HEK293T (cell line): Measurements from ENCODE around the gene MARS1.
A peak's percentile ranks its signal among the peaks of the same experiment; 100 is the strongest.

Experiments
- CTCF ChIA-PET: fragments of 350-600 bp; formaldehyde crosslinking; extraction: SDS; loops from one replicate; lab custom pipeline; 2021; ENCODE audit warnings: antibody characterized with exemption, inconsistent platforms; lab: Yijun Ruan, JAX
- POLR2A ChIA-PET: fragments of 350-600 bp; formaldehyde crosslinking; extraction: SDS; loops from one replicate; lab custom pipeline; 2020; ENCODE audit warnings: antibody characterized with exemption, inconsistent platforms; lab: Yijun Ruan, JAX
- DNase-seq: peaks from one replicate; pipeline ENCODE4 v3.0.0; 2012; ENCODE audit warnings: mixed read lengths; ENCODE audit errors: extremely low spot score
- ARNT ChIP-seq: fragments of 450-650 bp; IDR thresholded peaks from 2 replicates; pipeline ENCODE4 v1.6.1; 2017; ENCODE audit warnings: mild to moderate bottlenecking
- BHLHE40 ChIP-seq: fragments of 450-650 bp; IDR thresholded peaks from 2 replicates; pipeline ENCODE4 v1.6.1; 2016; ENCODE audit warnings: mild to moderate bottlenecking, moderate library complexity, borderline replicate concordance
- CTBP1 ChIP-seq: fragments of 450-650 bp; IDR thresholded peaks from 2 replicates; pipeline ENCODE4 v1.6.1; 2016; ENCODE audit warnings: borderline replicate concordance
- ELF4 ChIP-seq: fragments of 450-650 bp; IDR thresholded peaks from 2 replicates; pipeline ENCODE4 v1.6.1; 2017; ENCODE audit warnings: antibody characterized with exemption
- FOXA1 ChIP-seq: fragments of 450-650 bp; IDR thresholded peaks from 2 replicates; pipeline ENCODE4 v1.6.1; 2016; ENCODE audit warnings: mild to moderate bottlenecking
- FOXK2 ChIP-seq: fragments of 450-650 bp; IDR thresholded peaks from 2 replicates; pipeline ENCODE4 v1.6.1; 2016; ENCODE audit warnings: mild to moderate bottlenecking
- FOXM1 ChIP-seq: fragments of 450-650 bp; IDR thresholded peaks from 2 replicates; pipeline ENCODE4 v1.6.1; 2017; ENCODE audit warnings: mild to moderate bottlenecking, borderline replicate concordance
- HDGF ChIP-seq: fragments of 450-650 bp; IDR thresholded peaks from 2 replicates; pipeline ENCODE4 v1.6.1; 2017; ENCODE audit warnings: antibody characterized with exemption, borderline replicate concordance
- L3MBTL2 ChIP-seq: fragments of 450-650 bp; conservative IDR thresholded peaks from 2 replicates; pipeline ENCODE4 v1.6.1; 2016; ENCODE audit warnings: mild to moderate bottlenecking
- LEF1 ChIP-seq: fragments of 450-650 bp; IDR thresholded peaks from 2 replicates; pipeline ENCODE4 v1.6.1; 2017; ENCODE audit warnings: mild to moderate bottlenecking, borderline replicate concordance
- NFRKB ChIP-seq: fragments of 450-650 bp; IDR thresholded peaks from 2 replicates; pipeline ENCODE4 v1.6.1; 2016; ENCODE audit warnings: mild to moderate bottlenecking, moderate library complexity
- SP1 ChIP-seq: fragments of 450-650 bp; IDR thresholded peaks from 2 replicates; pipeline ENCODE4 v1.6.1; 2017
- SUZ12 ChIP-seq: fragments of 450-650 bp; IDR thresholded peaks from 2 replicates; pipeline ENCODE4 v1.6.1; 2016; ENCODE audit warnings: mild to moderate bottlenecking
- TARDBP ChIP-seq: fragments of 450-650 bp; IDR thresholded peaks from 2 replicates; pipeline ENCODE4 v1.6.1; 2016
- ZNF384 ChIP-seq: fragments of 450-650 bp; IDR thresholded peaks from 2 replicates; pipeline ENCODE4 v1.6.1; 2016
- TF ChIP-seq, protein P1 (sequence below): fragments of 450-650 bp; IDR thresholded peaks from 2 replicates; pipeline ENCODE4 v1.6.1; 2016

MARS1 gene

DNA sequence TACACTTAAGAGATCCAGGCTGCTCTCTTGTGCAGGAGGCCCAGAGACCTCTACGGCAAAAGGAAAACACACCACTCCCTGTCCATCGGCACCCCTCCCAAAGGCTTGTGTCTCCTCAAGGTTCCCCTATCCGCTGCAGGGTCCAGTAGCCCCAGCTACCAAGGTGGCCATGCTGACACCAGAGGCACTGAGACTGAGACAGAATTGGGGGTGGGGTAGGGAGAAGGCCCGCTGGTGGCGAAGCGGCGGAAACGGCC is 31.9 kb downstream of the MARS1 start:
- POLR2A ChIA-PET: interaction anchor here (0.9 to 3.4 kb wide), 16 partner anchors 8 to 391 kb away, joined by 3 to 18 read pairs (median 4); partner anchors contain the start of genes DCTN2, GLI1, INHBE and LRP1
- peak; percentile 22 for DNase-seq
- CTCF ChIA-PET: interaction anchor here (0.6 kb wide), 1 partner anchor 28 kb away, joined by 3 read pairs; no protein-coding TSS in a partner anchor
- TF ChIP-seq FOXM1: no peak
- TF ChIP-seq HDGF: no peak
- no peak for TF ChIP-seq NFRKB

DNA sequence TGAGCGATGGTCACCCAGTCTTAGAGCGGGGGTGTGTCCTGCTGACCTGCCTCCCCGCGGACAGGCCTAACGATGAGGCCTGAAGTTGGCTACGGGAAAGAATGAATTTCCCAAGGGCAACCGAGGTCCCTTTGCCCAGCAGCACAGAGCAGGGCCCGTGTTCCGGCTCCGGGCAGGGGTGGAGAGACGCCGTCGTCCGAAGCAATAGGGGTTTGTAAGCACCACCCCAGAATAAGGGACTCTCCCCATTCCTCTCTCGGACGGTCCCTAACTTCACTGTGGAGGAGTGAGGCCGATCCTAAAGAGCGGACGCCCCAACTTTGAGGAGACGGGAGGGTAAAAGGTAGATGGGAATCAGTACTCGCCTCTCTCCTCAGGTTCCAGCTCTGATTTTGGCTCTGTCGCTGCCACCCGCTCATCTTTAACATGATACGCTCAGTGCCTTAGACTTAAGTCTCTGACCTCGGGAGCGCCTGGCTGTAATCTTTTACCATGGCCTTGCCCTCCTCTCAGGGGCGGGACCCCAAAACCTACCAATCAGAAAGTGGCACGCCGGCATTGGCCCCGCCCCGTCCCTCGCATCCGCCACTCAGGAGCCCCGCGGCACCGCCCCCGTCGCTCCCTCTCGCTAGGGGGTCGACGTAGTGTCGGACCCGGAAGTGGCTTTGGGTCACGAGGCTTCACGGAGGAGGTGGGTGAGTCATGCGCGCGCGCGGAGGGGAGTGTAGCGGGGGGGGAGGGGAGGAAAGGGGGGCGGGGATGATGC is 32.4 kb downstream of the MARS1 start, which contains the start of gene DDIT3:
TSS of gene DDIT3 (minus strand) at position 462 of the 766 bp plus-strand sequence. CDS start 3,108 bp downstream, outside the sequence.
- POLR2A ChIA-PET: interaction anchor here (0.7 to 3.4 kb wide), 26 partner anchors 8 to 392 kb away, joined by 3 to 18 read pairs (median 4); partner anchors contain the start of genes DCTN2, GLI1, INHBE and LRP1
- peak; percentile 97 for TF ChIP-seq ELF4
- no peak; the same call in 1 of the 2 replicates for TF ChIP-seq ARNT
- TF ChIP-seq LEF1: no peak
- no peak for TF ChIP-seq FOXK2
- TF ChIP-seq SUZ12: no peak
- TF ChIP-seq CTBP1: no peak
- TF ChIP-seq L3MBTL2: 0 out of 2 replicates have a peak, but pooled peaks have one; percentile 11
- TF ChIP-seq FOXM1: no peak
- TF ChIP-seq ZNF384: no peak
- no peak for TF ChIP-seq TARDBP
- TF ChIP-seq BHLHE40: no peak
- TF ChIP-seq, protein P1, sequence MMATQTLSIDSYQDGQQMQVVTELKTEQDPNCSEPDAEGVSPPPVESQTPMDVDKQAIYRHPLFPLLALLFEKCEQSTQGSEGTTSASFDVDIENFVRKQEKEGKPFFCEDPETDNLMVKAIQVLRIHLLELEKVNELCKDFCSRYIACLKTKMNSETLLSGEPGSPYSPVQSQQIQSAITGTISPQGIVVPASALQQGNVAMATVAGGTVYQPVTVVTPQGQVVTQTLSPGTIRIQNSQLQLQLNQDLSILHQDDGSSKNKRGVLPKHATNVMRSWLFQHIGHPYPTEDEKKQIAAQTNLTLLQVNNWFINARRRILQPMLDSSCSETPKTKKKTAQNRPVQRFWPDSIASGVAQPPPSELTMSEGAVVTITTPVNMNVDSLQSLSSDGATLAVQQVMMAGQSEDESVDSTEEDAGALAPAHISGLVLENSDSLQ: peak; percentile 92
- no peak for TF ChIP-seq FOXA1
- TF ChIP-seq SP1: no peak
- no peak for TF ChIP-seq HDGF
- no peak for TF ChIP-seq NFRKB
- CTCF ChIA-PET: interaction anchor here (0.5 to 0.8 kb wide), 3 partner anchors 18 to 61 kb away, joined by 3 read pairs; no protein-coding TSS in a partner anchor
- DNase-seq: peak; percentile 95

DNA sequence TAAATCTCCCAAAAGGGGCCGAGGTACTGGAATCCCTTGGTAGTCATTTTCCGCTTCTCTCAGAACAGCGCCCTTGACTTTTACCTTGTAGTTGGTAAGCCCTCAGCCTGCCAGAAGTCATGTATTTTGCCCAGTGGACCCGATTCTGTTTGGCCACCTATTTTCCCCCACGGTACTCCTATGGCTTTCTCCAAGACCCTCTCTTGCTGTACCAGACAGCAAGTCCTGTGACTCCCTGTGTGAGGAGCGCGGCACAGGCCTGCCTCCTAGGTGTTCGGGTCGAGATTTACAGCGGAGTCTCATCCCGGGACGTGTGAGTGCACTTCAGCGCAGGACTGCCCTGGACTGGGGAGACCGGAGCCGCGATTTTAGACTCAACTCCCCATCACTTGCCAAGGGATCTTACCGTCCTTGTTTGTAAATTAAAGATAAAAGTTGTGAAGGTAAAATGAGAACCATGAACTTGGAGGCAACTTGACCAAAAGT is 33.7 kb downstream of the MARS1 start:
- TF ChIP-seq TARDBP (no peak), BHLHE40 (no peak), SUZ12 (no peak)
- ChIA-PET POLR2A (no interaction called here), CTCF (no interaction called here)
- DNase-seq: no peak

DNA sequence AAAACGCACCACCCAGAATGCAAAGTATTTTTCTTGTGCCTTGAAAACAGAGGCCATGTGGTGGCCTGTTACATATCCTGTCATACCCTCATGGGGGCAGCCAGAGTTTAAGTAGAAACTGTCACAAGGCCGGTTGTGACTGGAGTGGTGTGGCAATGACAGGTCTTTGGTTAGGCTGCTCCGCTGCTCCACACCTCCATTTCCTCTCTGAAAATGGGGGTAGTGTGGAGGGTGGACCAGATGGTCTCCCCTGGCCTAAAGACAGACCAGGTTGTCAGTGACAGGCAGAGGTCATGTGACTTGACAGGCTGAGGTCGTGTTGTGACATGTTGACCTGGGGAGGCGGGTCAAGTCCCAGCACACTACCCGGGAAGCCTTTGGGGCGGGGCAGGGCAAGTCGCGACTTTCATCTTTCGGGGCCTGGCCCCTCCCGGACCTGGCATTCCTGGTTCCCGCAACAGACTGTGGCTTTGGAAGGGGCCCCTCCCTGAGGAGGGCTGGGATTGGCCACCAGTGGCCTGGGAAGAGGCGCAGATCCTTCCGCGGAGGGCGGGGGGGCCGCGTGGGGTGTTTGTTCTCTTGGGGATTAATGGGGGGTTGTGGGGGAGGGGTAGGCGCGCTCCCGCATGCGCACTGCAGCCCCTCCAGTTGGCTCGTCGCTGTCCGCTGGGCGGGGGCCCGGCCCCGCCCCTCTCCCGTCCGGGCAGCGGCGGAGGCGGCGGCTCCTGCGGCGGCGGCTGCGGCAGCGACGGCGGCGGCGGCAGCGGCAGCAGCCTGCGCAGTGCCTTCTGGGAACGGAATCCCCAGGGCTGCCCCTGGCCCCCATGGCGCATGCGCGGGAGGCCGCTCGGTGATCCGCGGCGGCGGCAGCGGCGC is 34.4 kb downstream of the MARS1 start, which contains the start of gene MBD6:
TSS of gene MBD6 (plus strand) at position 814 of the 876 bp plus-strand sequence. CDS start 1,480 bp downstream, outside the sequence.
- CTCF ChIA-PET: no interaction called here
- TF ChIP-seq ZNF384 (no peak), L3MBTL2 (peak; percentile 31; the same call in 1 of the 2 replicates)
- POLR2A ChIA-PET: no interaction called here
- DNase-seq: peak; percentile 92

DNA sequence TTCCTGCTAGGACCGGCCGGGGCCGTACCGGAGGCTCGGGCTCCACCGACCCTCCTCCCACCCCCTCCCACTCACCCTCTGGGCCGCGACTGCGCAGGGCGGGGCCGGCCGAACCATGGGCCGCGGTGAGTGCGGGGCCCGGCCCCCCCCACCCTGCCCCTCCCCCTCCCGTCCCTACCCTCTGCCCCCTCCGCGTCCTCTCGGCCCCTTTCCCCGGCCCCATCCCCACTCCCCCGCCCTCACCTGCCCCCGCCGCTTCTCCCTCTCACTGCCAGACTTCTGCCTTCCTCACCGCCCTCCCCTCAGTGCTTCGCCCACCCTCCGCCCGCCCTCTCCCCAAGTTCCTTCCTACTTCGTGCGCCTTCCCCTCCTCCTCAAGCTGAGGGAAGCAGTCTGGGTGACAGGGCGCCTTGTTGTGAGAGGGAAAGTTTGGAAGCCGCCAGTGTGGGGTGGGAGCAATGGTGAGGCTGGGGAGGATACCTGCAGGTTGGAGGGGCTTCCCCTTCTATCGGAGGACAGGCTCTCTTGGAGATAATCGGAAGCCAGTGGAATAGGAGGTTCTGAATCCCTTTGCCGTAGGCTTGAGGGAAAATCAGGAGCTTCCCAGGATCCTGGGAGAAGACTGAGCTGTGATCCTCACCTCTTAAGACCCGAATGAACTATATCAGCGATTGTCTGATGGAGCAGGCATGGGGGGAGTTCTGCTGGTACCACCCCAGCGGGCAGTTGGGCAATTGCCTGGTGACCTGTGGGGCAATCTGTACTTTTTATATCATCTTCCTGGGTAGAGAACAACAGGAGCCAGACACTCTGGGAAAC is 35.2 kb downstream of the MARS1 start:
- peak; percentile 56 for DNase-seq
- POLR2A ChIA-PET: interaction anchor here (0.8 to 1.9 kb wide), 4 partner anchors 9 to 64 kb away, joined by 3 to 12 read pairs (median 4); no protein-coding TSS in a partner anchor
- CTCF ChIA-PET: no interaction called here
- no peak for TF ChIP-seq SUZ12
- TF ChIP-seq ARNT: no peak
- no peak for TF ChIP-seq ELF4
- TF ChIP-seq LEF1: no peak
- TF ChIP-seq SP1: no peak
- TF ChIP-seq FOXK2: no peak
- TF ChIP-seq L3MBTL2: no peak
- TF ChIP-seq NFRKB: no peak
- TF ChIP-seq BHLHE40: no peak
- TF ChIP-seq FOXA1: no peak
- no peak for TF ChIP-seq FOXM1
- no peak for TF ChIP-seq HDGF
- TF ChIP-seq CTBP1: no peak
- no peak for TF ChIP-seq ZNF384
- TF ChIP-seq, protein P1: no peak
- TF ChIP-seq TARDBP: no peak
